WERI-Rb-1 (cell line): ENCODE data around the gene CHST11.

Source experiments
- DNase-seq: peaks from one replicate; pipeline ENCODE4 v3.0.0-alpha.2; 2020
- H3K27ac ChIP-seq: fragments of 250-450 bp; sonication (Bioruptor Pico); 2 replicates; pipeline ENCODE4 v1.5.1; 2020; ENCODE audit warnings: mild to moderate bottlenecking, moderate library complexity
- H3K27me3 ChIP-seq: fragments of 250-450 bp; sonication (Bioruptor Pico); 2 replicates; pipeline ENCODE4 v1.5.1; 2021; ENCODE audit warnings: mild to moderate bottlenecking, low read depth, moderate library complexity; ENCODE audit not compliant: insufficient read depth, severe bottlenecking
- H3K36me3 ChIP-seq: fragments of 250-450 bp; sonication (Bioruptor Pico); 2 replicates; pipeline ENCODE4 v1.5.1; 2020; ENCODE audit warnings: mild to moderate bottlenecking, moderate library complexity
- H3K4me3 ChIP-seq: 2 replicates; pipeline ENCODE4 v1.5.1; 2011; ENCODE audit warnings: low read depth, mild to moderate bottlenecking, control low read depth, low read length
- H3K9me3 ChIP-seq: fragments of 250-450 bp; sonication (Bioruptor Pico); 2 replicates; pipeline ENCODE4 v1.5.1; 2021; ENCODE audit warnings: mild to moderate bottlenecking, moderate library complexity; ENCODE audit not compliant: severe bottlenecking
- CTCF ChIP-seq: IDR thresholded peaks from 2 replicates; pipeline ENCODE4 v1.5.1; 2011; ENCODE audit warnings: low read depth, mild to moderate bottlenecking, control low read depth, inconsistent platforms, low read length

The CHST11 gene

GRCh38 chr12:104456417-104456949 is at the start of gene CHST11:
Gene CHST11 (plus strand): TSS chr12:104456948.
- Histone ChIP-seq H3K9me3 (no peaks in the 10 kb centered on the region), H3K27ac (no peak within 1 kb of the TSS; the same call in 1 of the 2 replicates), H3K4me3 (peak within 1 kb of the TSS; percentile 62), H3K27me3 (peaks cover 16% of the 10 kb centered on the region), H3K36me3 (no peaks in the 10 kb centered on the region)
- DNase-seq: peak; percentile 61
- no peak for TF ChIP-seq CTCF

DNA sequence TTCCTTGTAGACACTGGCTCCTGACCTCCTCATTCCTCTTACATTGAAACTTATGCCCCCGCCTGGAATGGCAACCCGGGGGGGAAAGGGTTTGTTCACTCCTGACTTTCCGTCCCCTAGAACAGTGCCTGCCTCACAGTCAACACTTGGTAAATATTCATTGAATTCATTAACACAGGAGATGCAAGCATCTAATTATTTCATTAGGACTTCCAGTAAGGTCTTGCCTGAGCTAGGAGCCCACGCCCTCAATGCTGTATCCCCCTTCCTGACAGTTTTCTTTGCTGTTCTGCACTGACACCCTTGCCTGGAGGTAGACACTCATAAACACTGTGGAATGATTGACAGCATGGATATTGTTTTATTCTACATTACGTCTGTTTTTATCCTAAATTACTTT is 49.3 kb upstream of the CHST11 start:
- Histone ChIP-seq H3K27me3 (no peaks in the 10 kb centered on the region), H3K27ac (no peak overlapping the region), H3K4me3 (no peak overlapping the region), H3K36me3 (no peaks in the 10 kb centered on the region), H3K9me3 (peaks cover 3% of the 10 kb centered on the region)
- DNase-seq: no peak
- no peak for TF ChIP-seq CTCF

DNA sequence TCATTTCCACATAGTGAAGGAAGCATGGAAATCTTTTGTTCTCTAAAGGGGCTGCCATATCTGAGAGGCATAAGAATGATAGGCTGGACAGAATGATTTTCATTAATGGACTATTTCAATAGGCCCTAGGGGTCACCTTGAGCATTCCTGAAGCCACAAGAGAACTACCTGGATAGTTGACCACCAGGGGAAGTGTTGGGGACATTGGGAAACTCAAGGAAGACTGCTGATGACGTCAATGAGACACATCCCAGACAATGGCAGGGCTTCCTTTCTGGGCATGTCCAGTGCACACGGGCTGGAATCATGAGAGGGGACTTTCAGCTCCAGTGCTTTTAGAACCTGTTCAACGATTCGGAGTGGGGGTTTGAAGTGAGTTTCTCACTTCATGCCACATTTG is 48.8 kb upstream of the CHST11 start:
- Histone ChIP-seq H3K36me3 (no peaks in the 10 kb centered on the region), H3K27ac (no peak overlapping the region), H3K27me3 (no peaks in the 10 kb centered on the region), H3K4me3 (no peak overlapping the region), H3K9me3 (peaks cover 3% of the 10 kb centered on the region)
- no peak for DNase-seq
- TF ChIP-seq CTCF: no peak

DNA sequence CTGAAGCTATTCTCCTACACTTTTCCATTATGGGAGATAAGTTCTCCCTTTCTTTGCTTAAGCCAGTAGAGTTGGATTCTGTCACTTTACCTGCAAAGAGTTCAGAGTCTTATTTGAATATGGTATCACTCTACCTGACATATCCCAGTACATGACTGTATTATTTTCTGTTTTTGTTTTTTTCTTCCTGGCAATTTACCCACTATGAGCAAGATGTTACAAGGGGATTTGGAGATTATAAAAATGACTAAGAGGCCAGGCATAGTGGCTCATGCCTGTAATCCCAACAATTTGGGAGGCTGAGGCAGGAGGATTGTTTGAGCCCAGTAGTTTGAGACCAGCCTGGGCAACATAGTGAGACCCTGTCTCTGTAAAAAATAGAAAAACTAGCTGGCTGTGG is 46.4 kb upstream of the CHST11 start:
- Histone ChIP-seq H3K27ac (no peak overlapping the region), H3K36me3 (no peaks in the 10 kb centered on the region), H3K27me3 (no peaks in the 10 kb centered on the region), H3K9me3 (peaks cover 3% of the 10 kb centered on the region), H3K4me3 (no peak overlapping the region)
- no peak for TF ChIP-seq CTCF
- no peak for DNase-seq

DNA sequence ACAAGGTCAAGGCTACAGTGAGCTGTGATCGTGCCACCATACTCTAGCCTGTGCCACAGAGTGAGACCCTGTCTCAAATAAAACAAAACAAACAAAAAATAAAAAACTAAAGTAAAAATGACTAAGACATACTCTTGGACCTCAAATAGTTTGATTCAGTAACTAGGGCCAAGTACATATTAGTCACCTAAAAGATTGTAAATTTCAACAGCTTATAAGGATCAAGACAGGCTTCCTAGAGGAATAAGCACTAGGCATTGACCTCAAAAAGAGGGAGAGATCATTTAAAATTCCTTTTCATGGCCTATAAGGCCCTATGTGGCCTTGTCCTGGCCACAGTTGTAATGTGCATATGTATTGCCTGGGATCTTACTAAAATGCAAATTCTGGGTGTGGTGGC is 46.0 kb upstream of the CHST11 start:
- H3K9me3 ChIP-seq: peaks cover 3% of the 10 kb centered on the region
- H3K27me3 ChIP-seq: no peaks in the 10 kb centered on the region
- no peak overlapping the region for H3K4me3 ChIP-seq
- no peak for TF ChIP-seq CTCF
- no peaks in the 10 kb centered on the region for H3K36me3 ChIP-seq
- DNase-seq: no peak
- H3K27ac ChIP-seq: no peak overlapping the region

DNA sequence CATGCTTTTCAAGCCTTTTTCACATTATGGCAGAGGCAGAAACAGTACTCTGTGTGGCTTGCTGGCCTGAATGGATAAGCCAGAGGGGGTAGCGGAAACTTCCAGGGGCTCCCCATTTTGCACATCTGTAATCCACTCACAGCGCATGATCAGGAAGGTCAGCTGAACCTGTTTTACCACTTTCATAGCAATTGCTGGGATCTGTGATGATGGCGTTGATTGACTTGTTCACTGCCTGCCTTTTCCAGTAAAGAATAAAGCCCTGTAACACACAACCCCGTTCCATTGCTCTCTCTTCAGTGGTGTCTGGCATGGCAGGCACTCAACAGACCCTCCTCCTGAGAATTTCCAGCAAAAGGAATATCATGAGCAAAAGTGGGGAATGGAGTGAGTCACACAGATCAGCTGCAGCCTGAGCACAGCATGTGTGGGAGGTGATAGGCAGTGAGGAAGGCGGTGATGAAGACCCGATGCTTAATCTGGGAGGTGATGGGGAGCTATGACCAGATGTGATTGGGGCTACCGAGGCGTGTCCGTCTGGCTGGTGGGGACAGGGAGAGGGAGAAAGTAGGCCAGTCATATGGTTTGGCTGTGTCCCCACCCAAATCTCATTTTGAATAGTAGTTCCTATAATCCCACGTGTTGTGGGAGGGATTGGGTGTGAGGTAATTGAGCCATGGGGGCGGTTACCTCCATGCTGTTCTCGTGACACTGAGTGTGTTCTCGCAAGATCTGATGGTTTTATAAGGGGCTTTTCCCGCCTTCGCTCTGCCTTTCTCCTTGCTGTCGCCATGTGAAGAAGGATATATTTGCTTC is 44.7 kb upstream of the CHST11 start:
- TF ChIP-seq CTCF: no peak
- H3K9me3 ChIP-seq: no peaks in the 10 kb centered on the region
- no peak overlapping the region for H3K4me3 ChIP-seq
- no peak overlapping the region for H3K27ac ChIP-seq
- DNase-seq: no peak
- no peaks in the 10 kb centered on the region for H3K36me3 ChIP-seq
- no peaks in the 10 kb centered on the region for H3K27me3 ChIP-seq
